IMR-90 (cell line): Measurements from ENCODE around the gene MADD. TPM values are rescaled to one million over a fixed set of nuclear protein-coding genes. Genes with fewer than 3 reads are reported as not detected.

Source experiments
- ATAC-seq: fragments of 200-7000 bp; cut with Tn5 transposase; 2 replicates; pipeline ENCODE4 v1.9.1; 2020; ENCODE audit warnings: low read depth, mild to moderate bottlenecking, moderate library complexity
- BruUV-seq: library from RNA; stranded (reverse); fragments of 400-500 nt; replicated peaks from 2 replicates; lab custom pipeline; 2021; lab: Mats Ljungman, UMichigan
- CTCF ChIA-PET: fragments of 300-600 bp; formaldehyde crosslinking; extraction: SDS; loops from one replicate; lab custom pipeline; 2021; ENCODE audit warnings: antibody characterized with exemption; lab: Yijun Ruan, JAX
- POLR2A ChIA-PET: fragments of 300-600 bp; sonication (Branson Sonifier 250); formaldehyde crosslinking; loops from one replicate; lab custom pipeline; 2022; ENCODE audit warnings: antibody characterized with exemption; ENCODE audit not compliant: unreplicated experiment; lab: Charles Lee
- DNase-seq: peaks from one replicate; pipeline ENCODE4 v3.0.0; 2013
- H2AFZ ChIP-seq: replicated peaks from 2 replicates; pipeline ENCODE3; 2013; ENCODE audit warnings: low read length, mild to moderate bottlenecking; ENCODE audit not compliant: poor library complexity
- H2AK5ac ChIP-seq: 2 replicates; pipeline ENCODE4 v1.6.1; 2013; ENCODE audit warnings: low read depth, low read length, inconsistent platforms
- H2AK9ac ChIP-seq: replicated peaks from 2 replicates; pipeline ENCODE3; 2013; ENCODE audit warnings: mild to moderate bottlenecking, low read depth, low read length, moderate library complexity; ENCODE audit not compliant: poor library complexity
- H2BK120ac ChIP-seq: 2 replicates; pipeline ENCODE4 v1.6.1; 2013; ENCODE audit warnings: low read depth, low read length, inconsistent platforms
- H2BK15ac ChIP-seq: 3 replicates; pipeline ENCODE4 v1.6.1; 2013; ENCODE audit warnings: low read depth, low read length, inconsistent platforms
- H2BK20ac ChIP-seq: 2 replicates; pipeline ENCODE4 v1.6.1; 2013; ENCODE audit warnings: low read depth, mild to moderate bottlenecking, inconsistent platforms, low read length, moderate library complexity
- H2BK5ac ChIP-seq: 2 replicates; pipeline ENCODE4 v1.6.1; 2013; ENCODE audit warnings: mild to moderate bottlenecking, low read depth, low read length, inconsistent platforms; ENCODE audit not compliant: poor library complexity, severe bottlenecking
- H3K14ac ChIP-seq: replicated peaks from 2 replicates; pipeline ENCODE4 v1.6.1; 2013; ENCODE audit warnings: low read depth, low read length, inconsistent platforms
- H3K18ac ChIP-seq: 2 replicates; pipeline ENCODE4 v1.6.1; 2013; ENCODE audit warnings: low read depth, low read length, control low read depth
- H3K23ac ChIP-seq: 2 replicates; pipeline ENCODE4 v1.6.1; 2013; ENCODE audit warnings: low read depth, low read length, inconsistent platforms
- H3K27ac ChIP-seq: 2 replicates; pipeline ENCODE4 v1.5.1; 2013; ENCODE audit warnings: mild to moderate bottlenecking, control low read depth, low read length; ENCODE audit not compliant: insufficient read depth
- H3K27me3 ChIP-seq: 2 replicates; pipeline ENCODE4 v1.6.1; 2013; ENCODE audit warnings: low read length; ENCODE audit not compliant: control insufficient read depth, insufficient read depth
- H3K36me3 ChIP-seq: 2 replicates; pipeline ENCODE4 v1.6.1; 2013; ENCODE audit warnings: low read length, mixed read lengths; ENCODE audit not compliant: control insufficient read depth, insufficient read depth
- H3K4ac ChIP-seq: 2 replicates; pipeline ENCODE4 v1.6.1; 2013; ENCODE audit warnings: low read depth, low read length, inconsistent platforms
- H3K4me1 ChIP-seq: 2 replicates; pipeline ENCODE4 v1.6.1; 2013; ENCODE audit warnings: low read length, mixed read lengths; ENCODE audit not compliant: control insufficient read depth, insufficient read depth
- H3K4me2 ChIP-seq: 2 replicates; pipeline ENCODE4 v1.6.1; 2013; ENCODE audit warnings: low read depth, mild to moderate bottlenecking, control low read depth, low read length, moderate library complexity
- H3K4me3 ChIP-seq: 2 replicates; pipeline ENCODE4 v1.5.1; 2013; ENCODE audit warnings: low read depth, mild to moderate bottlenecking, control low read depth, low read length, moderate library complexity; ENCODE audit not compliant: insufficient read depth
- H3K56ac ChIP-seq: 2 replicates; pipeline ENCODE4 v1.6.1; 2013; ENCODE audit warnings: low read length, inconsistent platforms; ENCODE audit not compliant: insufficient read depth; ENCODE audit errors: extremely low read depth
- H3K79me1 ChIP-seq, 2 experiments: 2 replicates each; pipeline ENCODE4 v1.6.1; 2013; ENCODE audit warnings: low read length in 2 of 2, inconsistent platforms in 1 of 2, low read depth in 1 of 2
- H3K9ac ChIP-seq: 2 replicates; pipeline ENCODE4 v1.6.1; 2013; ENCODE audit warnings: low read depth, low read length, control low read depth
- H3K9me1 ChIP-seq: 2 replicates; pipeline ENCODE4 v1.6.1; 2013; ENCODE audit warnings: low read length, inconsistent platforms; ENCODE audit not compliant: insufficient read depth
- H3K9me3 ChIP-seq: 2 replicates; pipeline ENCODE4 v1.6.1; 2013; ENCODE audit warnings: low read length; ENCODE audit not compliant: control insufficient read depth, insufficient read depth
- H4K20me1 ChIP-seq: 2 replicates; pipeline ENCODE4 v1.6.1; 2013; ENCODE audit warnings: low read length, inconsistent platforms; ENCODE audit not compliant: insufficient read depth
- H4K5ac ChIP-seq: 2 replicates; pipeline ENCODE4 v1.6.1; 2013; ENCODE audit warnings: mild to moderate bottlenecking, low read depth, low read length, control low read depth
- H4K8ac ChIP-seq, 2 experiments: 2 replicates each; pipeline ENCODE4 v1.6.1; 2013; ENCODE audit warnings: low read depth in 2 of 2, low read length in 2 of 2, control low read depth in 1 of 2, inconsistent platforms in 1 of 2
- H4K91ac ChIP-seq: 2 replicates; pipeline ENCODE4 v1.6.1; 2013; ENCODE audit warnings: low read depth, low read length, inconsistent platforms; ENCODE audit not compliant: insufficient read depth
- BHLHE40 ChIP-seq: fragments of 150-350 bp; IDR thresholded peaks from 2 replicates; pipeline ENCODE4 v1.6.1; 2016; ENCODE audit warnings: mild to moderate bottlenecking, low read depth, low read length
- CEBPB ChIP-seq: IDR thresholded peaks from 2 replicates; pipeline ENCODE4 v1.6.1; 2012; ENCODE audit warnings: low read depth, low read length, improper control_type of control experiment
- CHD1 ChIP-seq: IDR thresholded peaks from 2 replicates; pipeline ENCODE4 v1.6.1; 2012; ENCODE audit warnings: low read depth, low read length, improper control_type of control experiment
- CTCF ChIP-seq: conservative IDR thresholded peaks from 2 replicates; pipeline ENCODE4 v1.5.1; 2012; ENCODE audit warnings: mild to moderate bottlenecking, low read depth, low read length, improper control_type of control experiment
- FOS ChIP-seq: fragments of 150-350 bp; IDR thresholded peaks from 2 replicates; pipeline ENCODE4 v1.6.1; 2016; ENCODE audit warnings: low read depth, low read length
- MAFK ChIP-seq: IDR thresholded peaks from 2 replicates; pipeline ENCODE4 v1.6.1; 2012; ENCODE audit warnings: low read depth, low read length, improper control_type of control experiment
- MAZ ChIP-seq: IDR thresholded peaks from 2 replicates; pipeline ENCODE4 v1.6.1; 2012; ENCODE audit warnings: low read depth, mild to moderate bottlenecking, low read length, improper control_type of control experiment, moderate library complexity, borderline replicate concordance
- MXI1 ChIP-seq: IDR thresholded peaks from 2 replicates; pipeline ENCODE4 v1.6.1; 2012; ENCODE audit warnings: low read depth, mild to moderate bottlenecking, low read length, moderate library complexity, borderline replicate concordance
- NFE2L2 ChIP-seq: fragments of 150-350 bp; IDR thresholded peaks from 2 replicates; pipeline ENCODE4 v1.6.1; 2016; ENCODE audit warnings: low read depth, mild to moderate bottlenecking, low read length
- POLR2A ChIP-seq: IDR thresholded peaks from 2 replicates; pipeline ENCODE4 v1.6.1; 2012; ENCODE audit warnings: mild to moderate bottlenecking, low read depth, low read length
- RAD21 ChIP-seq: IDR thresholded peaks from 2 replicates; pipeline ENCODE4 v1.6.1; 2012; ENCODE audit warnings: low read length, improper control_type of control experiment
- RCOR1 ChIP-seq: IDR thresholded peaks from 2 replicates; pipeline ENCODE4 v1.6.1; 2012; ENCODE audit warnings: mild to moderate bottlenecking, low read length, improper control_type of control experiment; ENCODE audit not compliant: insufficient replicate concordance
- RFX5 ChIP-seq: IDR thresholded peaks from 2 replicates; pipeline ENCODE4 v1.8.0; 2012; ENCODE audit warnings: low read depth, mild to moderate bottlenecking, low read length, moderate library complexity
- SMC3 ChIP-seq: fragments of 150-350 bp; IDR thresholded peaks from 2 replicates; pipeline ENCODE4 v1.6.1; 2016; ENCODE audit warnings: low read depth, mild to moderate bottlenecking, antibody characterized with exemption, low read length, moderate library complexity
- USF2 ChIP-seq: fragments of 150-350 bp; IDR thresholded peaks from 2 replicates; pipeline ENCODE4 v1.6.1; 2017; ENCODE audit warnings: mild to moderate bottlenecking, antibody characterized with exemption, low read length, low read depth
- WGBS, 2 experiments: methylation state at CpG; one replicate each; pipeline versions ENCODE4 v1.1.5 to v1.1.7; 2013; ENCODE audit warnings: missing lambda C conversion rate in 2 of 2; ENCODE audit not compliant: insufficient read length in 1 of 2; ENCODE audit errors: extremely low coverage in 2 of 2; 5-methylcytosine and 5-hydroxymethylcytosine counted together
- dilution Hi-C: fragments of 300-500 bp; cut with HindIII; formaldehyde crosslinking; loops from one replicate; pipeline ENCODE4 v1.14.3; 2018; ENCODE audit warnings: low sequenced_read_pairs; ENCODE audit not compliant: unreplicated experiment
- in situ Hi-C: fragments of 300-500 bp; cut with MboI; formaldehyde crosslinking; loops from 3 replicates; pipeline ENCODE4 v1.14.3; 2019; ENCODE audit warnings: low sequenced_read_pairs, inconsistent platforms, mixed read lengths
- intact Hi-C: fragments of 100-400 bp; cut with micrococcal nuclease; formaldehyde crosslinking; loops from 2 replicates; pipeline ENCODE4 v1.10.0; 2022
- polyA plus RNA-seq, 3 experiments: library from polyadenylated mRNA; depleted of rRNA; stranded (reverse); fragments of >200 nt; gene quantifications; 2 replicates each; pipeline ENCODE4 v1.2.3, GENCODE V29; 2012; ENCODE audit warnings: low replicate concordance in 1 of 3
- total RNA-seq: library from RNA; depleted of rRNA; stranded (reverse); fragments of >200 nt; gene quantifications from 2 replicates; pipeline ENCODE4 v1.2.3, GENCODE V29; 2012
- TF ChIP-seq, protein P1 (sequence below): fragments of 150-350 bp; IDR thresholded peaks from 2 replicates; pipeline ENCODE4 v1.6.1; 2016; ENCODE audit warnings: low read depth, mild to moderate bottlenecking, low read length, moderate library complexity, borderline replicate concordance

Gene MADD
- total and polyA plus RNA-seq, 2 of the 4 experiments (the other 2 are of a cell fraction) = 13.3 to 16.4 TPM

DNA sequence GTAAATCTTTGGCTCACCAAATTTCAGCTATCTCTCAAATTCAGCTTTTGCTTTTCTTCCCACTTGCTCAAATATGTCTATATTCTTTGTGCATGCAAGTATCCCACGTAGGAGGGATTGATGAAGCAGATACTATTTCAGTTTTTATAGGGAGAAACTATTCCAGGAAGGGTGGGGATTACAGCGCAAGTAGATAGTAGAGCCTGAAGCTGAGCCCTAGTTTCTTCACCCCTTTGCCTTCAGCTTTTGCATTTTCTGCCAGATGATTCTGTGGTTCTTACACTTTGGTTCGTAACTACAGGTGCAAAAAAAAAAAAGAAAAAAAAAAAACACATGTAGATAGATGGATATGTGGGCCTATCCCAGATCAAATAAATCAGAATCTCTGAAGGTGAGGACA is 18.2 kb upstream of the MADD start:
- H3K36me3 ChIP-seq = peaks cover 2% of the 10 kb centered on the region; the same call in 1 of the 2 replicates
- no peak overlapping the region for H4K5ac ChIP-seq
- no peak overlapping the region for H3K14ac ChIP-seq
- H3K23ac ChIP-seq = no peak overlapping the region
- peaks cover 24% of the 10 kb centered on the region for H3K4me1 ChIP-seq
- no peak overlapping the region for H2AK5ac ChIP-seq
- H2BK15ac ChIP-seq = no peak overlapping the region
- H2BK120ac ChIP-seq = no peak overlapping the region
- no peak overlapping the region for H3K4me2 ChIP-seq
- no peaks in the 10 kb centered on the region for H3K9me3 ChIP-seq
- in situ Hi-C loops (no loop called here), intact Hi-C loops (no loop called here), dilution Hi-C loops (no loop called here)
- no peak overlapping the region for H3K9ac ChIP-seq
- TF ChIP-seq MAFK (no peak), POLR2A (no peak), CEBPB (no peak), CTCF (no peak), CHD1 (no peak), MXI1 (no peak), MAZ (no peak), BHLHE40 (no peak), SMC3 (no peak), RFX5 (no peak), RCOR1 (no peak), RAD21 (no peak), USF2 (no peak), FOS (no peak), NFE2L2 (no peak)
- TF ChIP-seq, protein P1, sequence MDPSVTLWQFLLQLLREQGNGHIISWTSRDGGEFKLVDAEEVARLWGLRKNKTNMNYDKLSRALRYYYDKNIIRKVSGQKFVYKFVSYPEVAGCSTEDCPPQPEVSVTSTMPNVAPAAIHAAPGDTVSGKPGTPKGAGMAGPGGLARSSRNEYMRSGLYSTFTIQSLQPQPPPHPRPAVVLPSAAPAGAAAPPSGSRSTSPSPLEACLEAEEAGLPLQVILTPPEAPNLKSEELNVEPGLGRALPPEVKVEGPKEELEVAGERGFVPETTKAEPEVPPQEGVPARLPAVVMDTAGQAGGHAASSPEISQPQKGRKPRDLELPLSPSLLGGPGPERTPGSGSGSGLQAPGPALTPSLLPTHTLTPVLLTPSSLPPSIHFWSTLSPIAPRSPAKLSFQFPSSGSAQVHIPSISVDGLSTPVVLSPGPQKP = no peak
- no peak overlapping the region for H4K8ac ChIP-seq
- no peak overlapping the region for H2AK9ac ChIP-seq
- H4K91ac ChIP-seq = no peak overlapping the region
- no peak overlapping the region for H2BK20ac ChIP-seq
- H3K9me1 ChIP-seq = peaks cover 23% of the 10 kb centered on the region
- H3K27ac ChIP-seq = no peak overlapping the region
- no peak overlapping the region for H3K18ac ChIP-seq
- BruUV-seq = no TSS peak
- H3K27me3 ChIP-seq = no peaks in the 10 kb centered on the region
- H3K4me3 ChIP-seq = no peak overlapping the region
- no peak overlapping the region for H3K56ac ChIP-seq
- H3K79me1 ChIP-seq = peaks cover 28 to 55% of the 10 kb centered on the region in 2 experiments
- H4K20me1 ChIP-seq = no peaks in the 10 kb centered on the region
- H2BK5ac ChIP-seq = no peak overlapping the region
- DNase-seq (no peak), ATAC-seq (no peak)
- ChIA-PET CTCF (no interaction called here), POLR2A (no interaction called here)
- WGBS, 2 experiments = no CpG with 5 or more reads among the region's 3 CpGs
- H2AFZ ChIP-seq = no peak overlapping the region
- H3K4ac ChIP-seq = no peak overlapping the region
